Heart right ventricle (tissue), 16 donors: ENCODE data around the gene CX3CR1. TPM values are rescaled to one million over a fixed set of nuclear protein-coding genes. Genes with fewer than 3 reads are reported as not detected.

Experiments
- ATAC-seq, 8 donors: fragments of 200-7000 bp; cut with Tn5 transposase; one replicate each; pipeline ENCODE4 v1.9.1; 2020; ENCODE audit warnings: mild to moderate bottlenecking in 8 of 8, moderate library complexity in 8 of 8, moderate number of reproducible peaks in 1 of 8
- DNase-seq, 2 donors: peaks; one replicate each; pipeline ENCODE4 v3.0.0-alpha.2; 2020
- H3K27ac ChIP-seq, 10 donors: fragments of 200-600 bp; sonication (generic) in 2 of 10; one replicate each; pipeline versions ENCODE4 v1.5.0 to v1.8.0; 2020 to 2022; ENCODE audit warnings: mild to moderate bottlenecking in 3 of 10
- H3K27me3 ChIP-seq, 7 donors: fragments of 200-600 bp; one replicate each; pipeline ENCODE4 v1.8.0; 2021 to 2022; ENCODE audit warnings: mild to moderate bottlenecking in 2 of 7
- H3K36me3 ChIP-seq, 9 donors: fragments of 200-600 bp; sonication (generic) in 1 of 9; one replicate each; pipeline versions ENCODE4 v1.5.0 to v1.8.0; 2020 to 2022; ENCODE audit warnings: mild to moderate bottlenecking in 2 of 9
- H3K4me1 ChIP-seq, 9 donors: fragments of 200-600 bp; sonication (generic) in 1 of 9; one replicate each; pipeline versions ENCODE4 v1.5.0 to v1.8.0; 2020 to 2022; ENCODE audit warnings: mild to moderate bottlenecking in 4 of 9
- H3K4me3 ChIP-seq, 10 donors: fragments of 200-600 bp; sonication (generic) in 2 of 10; one replicate each; pipeline versions ENCODE4 v1.5.0 to v1.8.0; 2020 to 2022; ENCODE audit warnings: mild to moderate bottlenecking in 7 of 10, moderate library complexity in 2 of 10
- H3K9me3 ChIP-seq, 11 donors: fragments of 200-600 bp in 10 of 11; sonication (generic) in 2 of 11; one replicate each; pipeline versions ENCODE4 v1.5.0 to v1.8.0; 2013 to 2022; ENCODE audit warnings: mild to moderate bottlenecking in 2 of 11, control low read depth in 1 of 11, moderate library complexity in 1 of 11
- WGBS, 2 donors: extraction: QIAGEN DNeasy Blood & Tissue Kit; methylation state at CpG; one replicate each; pipeline ENCODE4 v1.1.7; 2013; ENCODE audit warnings: inconsistent platforms in 1 of 2; 5-methylcytosine and 5-hydroxymethylcytosine counted together
- intact Hi-C, 10 donors: fragments of 100-400 bp; cut with DNase I; formaldehyde crosslinking; loops; one replicate each; pipeline versions ENCODE4 v1.11.1 to v1.14.2; 2022
- polyA plus RNA-seq, 2 donors: library from polyadenylated mRNA; stranded (reverse); fragments of 200-250 nt; gene quantifications; one replicate each; pipeline ENCODE4 v1.2.3, GENCODE V29; 2013
- total RNA-seq, 10 donors: library from RNA; stranded (reverse); fragmentation: NEBNext Ultra II Directional in 3 of 10; extraction: Animal tissue kit (Norgen Biotek cat#: 25700) in 3 of 10; gene quantifications; one replicate each; pipeline versions ENCODE4 v1.2.1 to v1.2.4, GENCODE V29; 2021 to 2023
- TF ChIP-seq, protein P1 (sequence below), 9 donors: fragments of 200-600 bp; sonication (generic) in 2 of 9; IDR thresholded peaks; one replicate each; pipeline versions ENCODE4 v1.5.0 to v1.8.0; 2021 to 2022; ENCODE audit warnings: antibody characterized with exemption in 9 of 9, mild to moderate bottlenecking in 5 of 9, moderate library complexity in 1 of 9
- donor health status: Arrhythmogenic right ventricular cardiomyopathy.
- donor health status: ischemic (EF 13 %, LVEDD 7.1; RV severe dilation, severe dysfunction).
- donor health status: healthy with polysubstance abuse.
- donor health status: DM: no; HTN: yes; CAD: no.
- donor health status: DM: no; HTN: no; CAD: no.
- donor health status: ischemic (EF 25% LVEDD 6.9; RV normal size, moderate dysfunction).
- donor health status: ischemic (EF 25% LVEDD 5.7; RV mildly dilated, moderate dysfunction).
- donor health status: healthy.
- donor health status: DM: yes; HTN: yes; CAD: no.
- donor health status: Ischemic cardiomyopathy.
- donor health status: ischemic (EF 35%, LVEDD 5.7; RV mildly dilated, moderate dysfunction).
- donor health status: nonischemic (EF 11% LVEDD 7.7; RV severe dilation, severe dysfunction).
- donor health status: DM: yes; HTN: yes; CAD: no.
- donor health status: PGD.
- donor health status: ischemic (EF 29% LVEDD 5.4; RV normal size, mild dysfunction).
- donor health status: nonischemic (EF 23%, LVEDD 6.1; RV moderate dilation, normal function).

CX3CR1 gene
- total and polyA plus RNA-seq, 12 donors: 0.12 to 6.9 (median 0.88) TPM

DNA sequence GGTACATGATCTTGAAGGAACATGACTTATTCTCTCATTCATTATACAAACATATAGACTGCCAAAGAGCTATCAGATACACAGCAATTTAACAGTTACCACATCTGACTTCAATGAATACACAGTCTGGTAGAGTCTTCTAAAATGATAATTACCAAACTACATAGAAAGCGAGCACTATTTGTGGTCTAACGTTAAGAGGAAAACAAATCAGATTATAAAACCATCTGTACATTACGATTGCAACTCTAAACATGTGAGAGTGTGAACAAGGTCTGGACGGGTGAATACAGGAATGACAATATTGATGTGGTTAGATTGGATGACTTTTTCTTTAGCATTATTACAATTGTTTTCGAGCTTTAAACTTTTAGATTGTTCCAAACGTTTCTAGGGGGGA is 16.3 kb downstream of the CX3CR1 start:
- DNase-seq: no peak
- Histone ChIP-seq H3K36me3 (no peaks in the 10 kb centered on the region), H3K27me3 (no peaks in the 10 kb centered on the region), H3K4me3 (no peak overlapping the region), H3K4me1 (peaks cover 0 to 55% (median 20%) of the 10 kb centered on the region in 9 donors), H3K27ac (no peak overlapping the region), H3K9me3 (no peaks in the 10 kb centered on the region)
- TF ChIP-seq, protein P1, sequence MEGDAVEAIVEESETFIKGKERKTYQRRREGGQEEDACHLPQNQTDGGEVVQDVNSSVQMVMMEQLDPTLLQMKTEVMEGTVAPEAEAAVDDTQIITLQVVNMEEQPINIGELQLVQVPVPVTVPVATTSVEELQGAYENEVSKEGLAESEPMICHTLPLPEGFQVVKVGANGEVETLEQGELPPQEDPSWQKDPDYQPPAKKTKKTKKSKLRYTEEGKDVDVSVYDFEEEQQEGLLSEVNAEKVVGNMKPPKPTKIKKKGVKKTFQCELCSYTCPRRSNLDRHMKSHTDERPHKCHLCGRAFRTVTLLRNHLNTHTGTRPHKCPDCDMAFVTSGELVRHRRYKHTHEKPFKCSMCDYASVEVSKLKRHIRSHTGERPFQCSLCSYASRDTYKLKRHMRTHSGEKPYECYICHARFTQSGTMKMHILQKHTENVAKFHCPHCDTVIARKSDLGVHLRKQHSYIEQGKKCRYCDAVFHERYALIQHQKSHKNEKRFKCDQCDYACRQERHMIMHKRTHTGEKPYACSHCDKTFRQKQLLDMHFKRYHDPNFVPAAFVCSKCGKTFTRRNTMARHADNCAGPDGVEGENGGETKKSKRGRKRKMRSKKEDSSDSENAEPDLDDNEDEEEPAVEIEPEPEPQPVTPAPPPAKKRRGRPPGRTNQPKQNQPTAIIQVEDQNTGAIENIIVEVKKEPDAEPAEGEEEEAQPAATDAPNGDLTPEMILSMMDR (IDR thresholded peaks at IDR 0.05): no peak
- intact Hi-C loops: loop anchor here in 1 of 10 donors (5.0 kb wide), 1 partner anchor 41 kb away; no protein-coding TSS in a partner anchor
- WGBS, 2 donors: 68 to 70% methylated on average over 6 of the region's 6 CpGs
- ATAC-seq: no peak

DNA sequence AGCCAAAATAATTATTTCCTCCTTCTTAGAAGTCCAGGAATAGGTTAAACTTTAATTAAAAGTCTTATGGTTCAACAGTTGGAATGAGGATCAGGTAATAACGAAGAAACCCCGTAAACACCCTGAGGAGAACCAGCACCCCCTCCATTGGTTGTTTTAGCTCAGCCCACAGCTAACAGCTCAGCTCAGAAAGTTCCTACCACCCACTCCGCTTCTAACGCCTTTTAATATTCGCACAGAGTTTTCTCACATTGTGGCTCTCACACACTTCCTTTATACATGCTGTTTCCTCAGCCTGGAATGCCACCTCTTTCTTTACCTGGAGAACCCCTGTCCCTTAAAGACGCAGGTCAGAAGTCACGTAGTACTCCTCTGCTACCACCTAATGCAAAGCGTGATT is 17.0 kb downstream of the CX3CR1 start:
- Histone ChIP-seq H3K27me3 (no peaks in the 10 kb centered on the region), H3K9me3 (no peaks in the 10 kb centered on the region), H3K4me1 (peaks cover 0 to 54% (median 20%) of the 10 kb centered on the region in 9 donors), H3K4me3 (no peak overlapping the region), H3K36me3 (no peaks in the 10 kb centered on the region), H3K27ac (peak overlapping the region in 1 of 10 donors; percentile 26)
- no peak for DNase-seq
- intact Hi-C loops: loop anchor here in 1 of 10 donors (5.0 kb wide), 1 partner anchor 41 kb away; no protein-coding TSS in a partner anchor
- TF ChIP-seq, protein P1 (IDR thresholded peaks at IDR 0.05): no peak
- ATAC-seq: no peak
- WGBS, 2 donors: 75 to 82% methylated on average over 8 of the region's 8 CpGs

DNA sequence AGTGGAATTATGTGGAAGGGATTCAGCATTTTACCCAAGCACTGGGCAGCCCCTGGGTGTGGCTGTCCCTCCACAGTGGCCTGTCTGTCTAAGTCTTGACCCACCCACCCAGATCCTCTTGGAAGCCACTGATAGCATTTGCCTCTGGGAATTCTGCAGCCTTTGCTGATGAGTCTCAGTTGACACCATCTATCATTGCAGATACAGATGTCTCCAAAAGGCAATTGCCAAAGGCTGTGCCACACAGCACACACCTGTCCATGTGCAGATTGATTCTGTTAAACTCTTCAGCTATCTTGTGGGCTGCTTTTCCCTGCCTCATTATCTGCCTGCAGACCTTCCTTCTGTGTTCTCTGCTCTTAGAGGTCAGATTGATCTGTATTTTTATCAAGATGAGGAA is 18.1 kb downstream of the CX3CR1 start:
- Histone ChIP-seq H3K27ac (peak overlapping the region in 5 of 10 donors; percentile 3 to 65 (median 57)), H3K27me3 (no peaks in the 10 kb centered on the region), H3K4me3 (no peak overlapping the region), H3K9me3 (no peaks in the 10 kb centered on the region), H3K4me1 (peaks cover 0 to 57% (median 20%) of the 10 kb centered on the region in 9 donors), H3K36me3 (no peaks in the 10 kb centered on the region)
- TF ChIP-seq, protein P1 (IDR thresholded peaks at IDR 0.05): no peak
- DNase-seq: no peak
- peak in 2 of 8 donors; percentile 4 to 43 for ATAC-seq
- intact Hi-C loops: loop anchor here in 1 of 10 donors (5.0 kb wide), 1 partner anchor 39 kb away; no protein-coding TSS in a partner anchor

DNA sequence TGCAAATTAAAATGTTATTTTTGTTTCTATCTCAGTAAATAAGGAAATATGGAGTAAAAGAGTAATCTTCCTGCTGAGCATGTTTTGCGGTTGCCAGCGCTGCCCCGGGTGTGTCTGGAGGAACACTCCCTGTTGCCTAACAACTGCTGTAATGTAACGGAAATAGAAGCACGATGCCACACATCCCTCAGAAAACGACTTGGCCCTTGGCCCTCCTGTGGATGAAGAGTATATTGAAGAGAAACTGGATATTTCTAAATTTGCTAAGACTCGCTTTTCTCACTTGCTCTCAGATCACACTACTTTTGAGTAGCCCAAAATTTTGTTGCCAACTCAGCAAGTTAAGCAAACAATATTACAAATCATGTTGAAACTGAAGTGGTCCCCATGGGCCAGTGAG is 18.9 kb downstream of the CX3CR1 start:
- WGBS, 2 donors: 1 to 3% methylated on average over 7 of the region's 7 CpGs
- peak overlapping the region in 7 of 10 donors; percentile 12 to 65 (median 57) for H3K27ac ChIP-seq
- H3K36me3 ChIP-seq: no peaks in the 10 kb centered on the region
- H3K4me1 ChIP-seq: peaks cover 0 to 63% (median 20%) of the 10 kb centered on the region in 9 donors
- DNase-seq: peak; percentile 77 to 83
- TF ChIP-seq, protein P1 (IDR thresholded peaks at IDR 0.05): peak in 7 of 9 donors; percentile 31 to 62 (median 54)
- H3K27me3 ChIP-seq: no peaks in the 10 kb centered on the region
- intact Hi-C loops: loop anchor here in 1 of 10 donors (5.0 kb wide), 1 partner anchor 39 kb away; no protein-coding TSS in a partner anchor
- no peaks in the 10 kb centered on the region for H3K9me3 ChIP-seq
- peak; percentile 93 to 99 (median 96) for ATAC-seq
- H3K4me3 ChIP-seq: no peak overlapping the region
